GM06990 (cell line): Measurements from ENCODE around the gene DAPK2.
A peak's percentile ranks its signal among the peaks of the same experiment; 100 is the strongest.

ENCODE experiments used
- DNase-seq: peaks from one replicate; pipeline ENCODE4 v3.0.0-alpha.2; 2011; ENCODE audit not compliant: insufficient read length; ENCODE audit errors: extremely low read depth
- H3K27me3 ChIP-seq: replicated peaks from 2 replicates; pipeline ENCODE4 v1.6.0; 2011; ENCODE audit warnings: low read length; ENCODE audit not compliant: control insufficient read depth, insufficient read depth
- H3K36me3 ChIP-seq: 2 replicates; pipeline ENCODE4 v1.5.1; 2011; ENCODE audit warnings: low read length; ENCODE audit not compliant: control insufficient read depth, insufficient read depth
- H3K4me3 ChIP-seq: replicated peaks from 2 replicates; pipeline ENCODE4 v1.5.1; 2011; ENCODE audit warnings: low read depth, mild to moderate bottlenecking, control low read depth, low read length
- CTCF ChIP-seq: IDR thresholded peaks from 2 replicates; pipeline ENCODE4 v1.5.1; 2011; ENCODE audit warnings: low read length, control low read depth, mild to moderate bottlenecking, inconsistent platforms; ENCODE audit not compliant: insufficient read depth, poor library complexity, severe bottlenecking

Gene DAPK2

GRCh38 chr15:63974021-63974420, 72.3 kb downstream of the DAPK2 start:
- no peaks in the 10 kb centered on the region for H3K27me3 ChIP-seq
- H3K4me3 ChIP-seq = no peak overlapping the region
- no peak for TF ChIP-seq CTCF
- H3K36me3 ChIP-seq = no peaks in the 10 kb centered on the region; the same call in 1 of the 2 replicates
- DNase-seq = no peak

GRCh38 chr15:63973212-63974009, 72.9 kb downstream of the DAPK2 start:
- no peaks in the 10 kb centered on the region for H3K27me3 ChIP-seq
- H3K4me3 ChIP-seq = no peak overlapping the region
- DNase-seq = no peak
- H3K36me3 ChIP-seq = no peaks in the 10 kb centered on the region; the same call in none of the 2 replicates
- no peak for TF ChIP-seq CTCF

- TF ChIP-seq CTCF = no peak
- no peaks in the 10 kb centered on the region for H3K27me3 ChIP-seq
- H3K4me3 ChIP-seq = no peak overlapping the region
- H3K36me3 ChIP-seq = no peaks in the 10 kb centered on the region; the same call in 1 of the 2 replicates
- no peak for DNase-seq
Measured at GRCh38 chr15:63972801-63973200, 73.5 kb downstream of the DAPK2 start.

GRCh38 chr15:63971904-63972303, 74.4 kb downstream of the DAPK2 start:
- Histone ChIP-seq H3K27me3 (no peaks in the 10 kb centered on the region), H3K4me3 (no peak overlapping the region), H3K36me3 (no peaks in the 10 kb centered on the region; the same call in 1 of the 2 replicates)
- DNase-seq = no peak
- no peak for TF ChIP-seq CTCF

- no peaks in the 10 kb centered on the region for H3K27me3 ChIP-seq
- peak; percentile 50 for DNase-seq
- no peaks in the 10 kb centered on the region; the same call in 1 of the 2 replicates for H3K36me3 ChIP-seq
- H3K4me3 ChIP-seq = no peak overlapping the region
- no peak for TF ChIP-seq CTCF
Measured at GRCh38 chr15:63971427-63971805, 74.9 kb downstream of the DAPK2 start.
